IMR-90 (cell line): ENCODE results near the gene ONECUT2. TPM values are rescaled to one million over a fixed set of nuclear protein-coding genes. Genes with fewer than 3 reads are reported as not detected.

Source experiments
- ATAC-seq: fragments of 200-7000 bp; cut with Tn5 transposase; 2 replicates; pipeline ENCODE4 v1.9.1; 2020; ENCODE audit warnings: low read depth, mild to moderate bottlenecking, moderate library complexity
- BruUV-seq: library from RNA; stranded (reverse); fragments of 400-500 nt; replicated peaks from 2 replicates; lab custom pipeline; 2021; lab: Mats Ljungman, UMichigan
- CTCF ChIA-PET: fragments of 300-600 bp; formaldehyde crosslinking; extraction: SDS; loops from one replicate; lab custom pipeline; 2021; ENCODE audit warnings: antibody characterized with exemption; lab: Yijun Ruan, JAX
- POLR2A ChIA-PET: fragments of 300-600 bp; sonication (Branson Sonifier 250); formaldehyde crosslinking; loops from one replicate; lab custom pipeline; 2022; ENCODE audit warnings: antibody characterized with exemption; ENCODE audit not compliant: unreplicated experiment; lab: Charles Lee
- DNase-seq: peaks from one replicate; pipeline ENCODE4 v3.0.0; 2013
- H2AFZ ChIP-seq: replicated peaks from 2 replicates; pipeline ENCODE3; 2013; ENCODE audit warnings: low read length, mild to moderate bottlenecking; ENCODE audit not compliant: poor library complexity
- H2AK5ac ChIP-seq: 2 replicates; pipeline ENCODE4 v1.6.1; 2013; ENCODE audit warnings: low read depth, low read length, inconsistent platforms
- H2AK9ac ChIP-seq: replicated peaks from 2 replicates; pipeline ENCODE3; 2013; ENCODE audit warnings: mild to moderate bottlenecking, low read depth, low read length, moderate library complexity; ENCODE audit not compliant: poor library complexity
- H2BK120ac ChIP-seq: 2 replicates; pipeline ENCODE4 v1.6.1; 2013; ENCODE audit warnings: low read depth, low read length, inconsistent platforms
- H2BK15ac ChIP-seq: 3 replicates; pipeline ENCODE4 v1.6.1; 2013; ENCODE audit warnings: low read depth, low read length, inconsistent platforms
- H2BK20ac ChIP-seq: 2 replicates; pipeline ENCODE4 v1.6.1; 2013; ENCODE audit warnings: low read depth, mild to moderate bottlenecking, inconsistent platforms, low read length, moderate library complexity
- H2BK5ac ChIP-seq: 2 replicates; pipeline ENCODE4 v1.6.1; 2013; ENCODE audit warnings: mild to moderate bottlenecking, low read depth, low read length, inconsistent platforms; ENCODE audit not compliant: poor library complexity, severe bottlenecking
- H3K14ac ChIP-seq: replicated peaks from 2 replicates; pipeline ENCODE4 v1.6.1; 2013; ENCODE audit warnings: low read depth, low read length, inconsistent platforms
- H3K18ac ChIP-seq: 2 replicates; pipeline ENCODE4 v1.6.1; 2013; ENCODE audit warnings: low read depth, low read length, control low read depth
- H3K23ac ChIP-seq: 2 replicates; pipeline ENCODE4 v1.6.1; 2013; ENCODE audit warnings: low read depth, low read length, inconsistent platforms
- H3K27ac ChIP-seq: 2 replicates; pipeline ENCODE4 v1.5.1; 2013; ENCODE audit warnings: mild to moderate bottlenecking, control low read depth, low read length; ENCODE audit not compliant: insufficient read depth
- H3K27me3 ChIP-seq: 2 replicates; pipeline ENCODE4 v1.6.1; 2013; ENCODE audit warnings: low read length; ENCODE audit not compliant: control insufficient read depth, insufficient read depth
- H3K36me3 ChIP-seq: 2 replicates; pipeline ENCODE4 v1.6.1; 2013; ENCODE audit warnings: low read length, mixed read lengths; ENCODE audit not compliant: control insufficient read depth, insufficient read depth
- H3K4ac ChIP-seq: 2 replicates; pipeline ENCODE4 v1.6.1; 2013; ENCODE audit warnings: low read depth, low read length, inconsistent platforms
- H3K4me1 ChIP-seq: 2 replicates; pipeline ENCODE4 v1.6.1; 2013; ENCODE audit warnings: low read length, mixed read lengths; ENCODE audit not compliant: control insufficient read depth, insufficient read depth
- H3K4me2 ChIP-seq: 2 replicates; pipeline ENCODE4 v1.6.1; 2013; ENCODE audit warnings: low read depth, mild to moderate bottlenecking, control low read depth, low read length, moderate library complexity
- H3K4me3 ChIP-seq: 2 replicates; pipeline ENCODE4 v1.5.1; 2013; ENCODE audit warnings: low read depth, mild to moderate bottlenecking, control low read depth, low read length, moderate library complexity; ENCODE audit not compliant: insufficient read depth
- H3K56ac ChIP-seq: 2 replicates; pipeline ENCODE4 v1.6.1; 2013; ENCODE audit warnings: low read length, inconsistent platforms; ENCODE audit not compliant: insufficient read depth; ENCODE audit errors: extremely low read depth
- H3K79me1 ChIP-seq, 2 experiments: 2 replicates each; pipeline ENCODE4 v1.6.1; 2013; ENCODE audit warnings: low read length in 2 of 2, inconsistent platforms in 1 of 2, low read depth in 1 of 2
- H3K9ac ChIP-seq: 2 replicates; pipeline ENCODE4 v1.6.1; 2013; ENCODE audit warnings: low read depth, low read length, control low read depth
- H3K9me1 ChIP-seq: 2 replicates; pipeline ENCODE4 v1.6.1; 2013; ENCODE audit warnings: low read length, inconsistent platforms; ENCODE audit not compliant: insufficient read depth
- H3K9me3 ChIP-seq: 2 replicates; pipeline ENCODE4 v1.6.1; 2013; ENCODE audit warnings: low read length; ENCODE audit not compliant: control insufficient read depth, insufficient read depth
- H4K20me1 ChIP-seq: 2 replicates; pipeline ENCODE4 v1.6.1; 2013; ENCODE audit warnings: low read length, inconsistent platforms; ENCODE audit not compliant: insufficient read depth
- H4K5ac ChIP-seq: 2 replicates; pipeline ENCODE4 v1.6.1; 2013; ENCODE audit warnings: mild to moderate bottlenecking, low read depth, low read length, control low read depth
- H4K8ac ChIP-seq, 2 experiments: 2 replicates each; pipeline ENCODE4 v1.6.1; 2013; ENCODE audit warnings: low read depth in 2 of 2, low read length in 2 of 2, control low read depth in 1 of 2, inconsistent platforms in 1 of 2
- H4K91ac ChIP-seq: 2 replicates; pipeline ENCODE4 v1.6.1; 2013; ENCODE audit warnings: low read depth, low read length, inconsistent platforms; ENCODE audit not compliant: insufficient read depth
- CHD1 ChIP-seq: IDR thresholded peaks from 2 replicates; pipeline ENCODE4 v1.6.1; 2012; ENCODE audit warnings: low read depth, low read length, improper control_type of control experiment
- ELK1 ChIP-seq: fragments of 150-350 bp; IDR thresholded peaks from 2 replicates; pipeline ENCODE4 v1.6.1; 2016; ENCODE audit warnings: low read depth, mild to moderate bottlenecking, low read length, moderate library complexity, borderline replicate concordance
- FOS ChIP-seq: fragments of 150-350 bp; IDR thresholded peaks from 2 replicates; pipeline ENCODE4 v1.6.1; 2016; ENCODE audit warnings: low read depth, low read length
- MAFK ChIP-seq: IDR thresholded peaks from 2 replicates; pipeline ENCODE4 v1.6.1; 2012; ENCODE audit warnings: low read depth, low read length, improper control_type of control experiment
- MAZ ChIP-seq: IDR thresholded peaks from 2 replicates; pipeline ENCODE4 v1.6.1; 2012; ENCODE audit warnings: low read depth, mild to moderate bottlenecking, low read length, improper control_type of control experiment, moderate library complexity, borderline replicate concordance
- RCOR1 ChIP-seq: IDR thresholded peaks from 2 replicates; pipeline ENCODE4 v1.6.1; 2012; ENCODE audit warnings: mild to moderate bottlenecking, low read length, improper control_type of control experiment; ENCODE audit not compliant: insufficient replicate concordance
- RFX5 ChIP-seq: IDR thresholded peaks from 2 replicates; pipeline ENCODE4 v1.8.0; 2012; ENCODE audit warnings: low read depth, mild to moderate bottlenecking, low read length, moderate library complexity
- WGBS, 2 experiments: methylation state at CpG; one replicate each; pipeline versions ENCODE4 v1.1.5 to v1.1.7; 2013; ENCODE audit warnings: missing lambda C conversion rate in 2 of 2; ENCODE audit not compliant: insufficient read length in 1 of 2; ENCODE audit errors: extremely low coverage in 2 of 2; 5-methylcytosine and 5-hydroxymethylcytosine counted together
- dilution Hi-C: fragments of 300-500 bp; cut with HindIII; formaldehyde crosslinking; loops from one replicate; pipeline ENCODE4 v1.14.3; 2018; ENCODE audit warnings: low sequenced_read_pairs; ENCODE audit not compliant: unreplicated experiment
- in situ Hi-C: fragments of 300-500 bp; cut with MboI; formaldehyde crosslinking; loops from 3 replicates; pipeline ENCODE4 v1.14.3; 2019; ENCODE audit warnings: low sequenced_read_pairs, inconsistent platforms, mixed read lengths
- intact Hi-C: fragments of 100-400 bp; cut with micrococcal nuclease; formaldehyde crosslinking; loops from 2 replicates; pipeline ENCODE4 v1.10.0; 2022
- polyA plus RNA-seq, 3 experiments: library from polyadenylated mRNA; depleted of rRNA; stranded (reverse); fragments of >200 nt; gene quantifications; 2 replicates each; pipeline ENCODE4 v1.2.3, GENCODE V29; 2012; ENCODE audit warnings: low replicate concordance in 1 of 3
- total RNA-seq: library from RNA; depleted of rRNA; stranded (reverse); fragments of >200 nt; gene quantifications from 2 replicates; pipeline ENCODE4 v1.2.3, GENCODE V29; 2012

The ONECUT2 gene
- total and polyA plus RNA-seq, 2 of the 4 experiments (the other 2 are of a cell fraction), result under 0.01 to 0.02 TPM

- no peak overlapping the region for H3K56ac ChIP-seq
- no peak overlapping the region for H2AFZ ChIP-seq
- no peak overlapping the region for H2BK20ac ChIP-seq
- in situ Hi-C loops (no loop called here), dilution Hi-C loops (no loop called here), intact Hi-C loops (no loop called here)
- DNase-seq (no peak), ATAC-seq (no peak)
- no TSS peak for BruUV-seq
- H2AK9ac ChIP-seq, result no peak overlapping the region
- H3K4me3 ChIP-seq, result no peak overlapping the region
- no peaks in the 10 kb centered on the region for H3K9me3 ChIP-seq
- H3K23ac ChIP-seq, result no peak overlapping the region
- no peaks in the 10 kb centered on the region for H3K4me1 ChIP-seq
- no peak overlapping the region for H3K9ac ChIP-seq
- no peak overlapping the region for H3K27ac ChIP-seq
- H4K20me1 ChIP-seq, result no peaks in the 10 kb centered on the region
- CTCF ChIA-PET, result no interaction called here
- H3K18ac ChIP-seq, result no peak overlapping the region
- no peaks in the 10 kb centered on the region for H3K27me3 ChIP-seq
- H3K14ac ChIP-seq, result no peak overlapping the region
- POLR2A ChIA-PET, result no interaction called here
- H4K91ac ChIP-seq, result no peak overlapping the region
- no peak overlapping the region for H2BK5ac ChIP-seq
- no peaks in the 10 kb centered on the region for H3K9me1 ChIP-seq
- H3K36me3 ChIP-seq, result no peaks in the 10 kb centered on the region
- no peak overlapping the region for H3K4me2 ChIP-seq
- H2BK15ac ChIP-seq, result no peak overlapping the region
- WGBS, 2 experiments, result no CpG with 5 or more reads among the region's 4 CpGs
- H2BK120ac ChIP-seq, result no peak overlapping the region
- H4K5ac ChIP-seq, result no peak overlapping the region
- TF ChIP-seq RCOR1 (no peak), MAFK (no peak), ELK1 (no peak), CHD1 (no peak), FOS (no peak), RFX5 (no peak), MAZ (no peak)
- H2AK5ac ChIP-seq, result no peak overlapping the region
- no peak overlapping the region for H3K4ac ChIP-seq
- H4K8ac ChIP-seq, result no peak overlapping the region
- H3K79me1 ChIP-seq, result no peaks in the 10 kb centered on the region
Observed at GRCh38 chr18:57416542-57416941, 18.6 kb upstream of the ONECUT2 start.
